Stimulated activated CD8-positive, alpha-beta memory T cell treated with anti-CD3 and anti-CD28 coated beads, Interleukin-7, amount 100 ng/mL, for 24 hours (primary cell): ENCODE measurements around the gene OSBPL10.
"Not testable (repeated sequence)": the region's sequence is repeated elsewhere in the genome, so short reads cannot be mapped to it uniquely, and the experiment has no call there.

Source experiments
- DNase-seq: peaks from one replicate; pipeline ENCODE4 v3.0.0-alpha.2; 2020; ENCODE audit warnings: low read depth

Gene OSBPL10

GRCh38 chr3:31992995-31993394 is 11.9 kb upstream of the OSBPL10 start:
- DNase-seq, result not testable (repeated sequence)

- no peak for DNase-seq
These were observed 7.2 kb upstream of the OSBPL10 start for GRCh38 chr3:31988271-31988670.

GRCh38 chr3:31985831-31986230 is 4.8 kb upstream of the OSBPL10 start:
- no peak for DNase-seq

- DNase-seq, result no peak
These were observed 3.3 kb upstream of the OSBPL10 start for GRCh38 chr3:31984321-31984720.

GRCh38 chr3:31980530-31981205 is 394 bp downstream of the OSBPL10 start:
- DNase-seq, result no peak

GRCh38 chr3:31979001-31979697 is 1.9 kb downstream of the OSBPL10 start:
- no peak for DNase-seq

- DNase-seq, result no peak
These were observed 2.5 kb downstream of the OSBPL10 start for GRCh38 chr3:31978553-31978952.

GRCh38 chr3:31977736-31978135 is 3.3 kb downstream of the OSBPL10 start:
- DNase-seq, result no peak

GRCh38 chr3:31976302-31976701 is 4.8 kb downstream of the OSBPL10 start:
- no peak for DNase-seq

GRCh38 chr3:31974964-31975363 is 6.1 kb downstream of the OSBPL10 start:
- no peak for DNase-seq

- no peak for DNase-seq
These were observed 6.6 kb downstream of the OSBPL10 start for GRCh38 chr3:31974471-31974870.

- DNase-seq, result no peak
These were observed 7.2 kb downstream of the OSBPL10 start for GRCh38 chr3:31973837-31974236.

GRCh38 chr3:31973081-31973480 is 8.0 kb downstream of the OSBPL10 start:
- DNase-seq, result no peak

- no peak for DNase-seq
These were observed 9.5 kb downstream of the OSBPL10 start for GRCh38 chr3:31971607-31972006.

GRCh38 chr3:31968927-31969418 is 12.1 kb downstream of the OSBPL10 start:
- DNase-seq, result no peak

- no peak for DNase-seq
These were observed 12.6 kb downstream of the OSBPL10 start for GRCh38 chr3:31968369-31968926.

- no peak for DNase-seq
These were observed 13.5 kb downstream of the OSBPL10 start for GRCh38 chr3:31967592-31967991.

- DNase-seq, result no peak
These were observed 14.0 kb downstream of the OSBPL10 start for GRCh38 chr3:31966978-31967591.

- no peak for DNase-seq
These were observed 18.3 kb downstream of the OSBPL10 start for GRCh38 chr3:31962801-31963205.

GRCh38 chr3:31960793-31961431 is 20.1 kb downstream of the OSBPL10 start:
- no peak for DNase-seq

GRCh38 chr3:31959951-31960792 is 20.9 kb downstream of the OSBPL10 start:
- DNase-seq, result no peak
